Measurements from ENCODE around the gene PHLDB3.

DNA sequence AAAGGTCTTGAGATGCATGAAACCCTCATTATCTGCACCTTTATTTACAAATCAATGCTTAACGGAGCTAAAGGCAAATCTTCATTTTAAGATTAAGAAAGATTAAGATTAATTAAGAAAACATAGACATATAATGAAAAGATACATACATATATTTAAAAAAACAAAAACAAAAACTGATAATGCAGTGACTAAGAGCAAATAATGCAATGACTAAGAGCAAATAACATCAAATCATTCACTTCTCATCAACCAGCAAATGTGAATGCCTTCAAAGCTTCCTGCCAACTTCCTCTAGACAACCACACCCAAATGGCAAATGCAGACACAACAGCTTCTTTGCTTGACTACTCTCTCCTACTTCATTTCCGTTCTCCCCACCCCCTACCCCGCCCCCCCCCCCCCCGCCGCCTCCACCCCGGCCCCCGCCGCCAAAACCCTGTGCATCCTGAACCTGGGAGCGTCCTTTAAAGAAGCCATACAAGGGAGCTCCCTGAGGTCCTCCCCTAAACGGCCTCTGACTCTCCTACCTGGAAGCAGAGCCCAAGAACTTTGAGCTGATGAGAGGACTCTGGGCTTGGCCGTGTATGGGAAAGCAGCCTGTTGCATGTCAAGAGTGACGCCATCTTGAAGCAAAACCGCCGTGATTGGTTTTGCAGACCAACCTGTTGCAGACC, 65.4 kb downstream of the PHLDB3 start:
- TF ChIP-seq, protein P1, sequence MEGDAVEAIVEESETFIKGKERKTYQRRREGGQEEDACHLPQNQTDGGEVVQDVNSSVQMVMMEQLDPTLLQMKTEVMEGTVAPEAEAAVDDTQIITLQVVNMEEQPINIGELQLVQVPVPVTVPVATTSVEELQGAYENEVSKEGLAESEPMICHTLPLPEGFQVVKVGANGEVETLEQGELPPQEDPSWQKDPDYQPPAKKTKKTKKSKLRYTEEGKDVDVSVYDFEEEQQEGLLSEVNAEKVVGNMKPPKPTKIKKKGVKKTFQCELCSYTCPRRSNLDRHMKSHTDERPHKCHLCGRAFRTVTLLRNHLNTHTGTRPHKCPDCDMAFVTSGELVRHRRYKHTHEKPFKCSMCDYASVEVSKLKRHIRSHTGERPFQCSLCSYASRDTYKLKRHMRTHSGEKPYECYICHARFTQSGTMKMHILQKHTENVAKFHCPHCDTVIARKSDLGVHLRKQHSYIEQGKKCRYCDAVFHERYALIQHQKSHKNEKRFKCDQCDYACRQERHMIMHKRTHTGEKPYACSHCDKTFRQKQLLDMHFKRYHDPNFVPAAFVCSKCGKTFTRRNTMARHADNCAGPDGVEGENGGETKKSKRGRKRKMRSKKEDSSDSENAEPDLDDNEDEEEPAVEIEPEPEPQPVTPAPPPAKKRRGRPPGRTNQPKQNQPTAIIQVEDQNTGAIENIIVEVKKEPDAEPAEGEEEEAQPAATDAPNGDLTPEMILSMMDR (IDR thresholded peaks at IDR 0.05): no peak
- TF ChIP-seq POLR2A (IDR thresholded peaks at IDR 0.05; ENCODE audit: low read depth): no peak
- no peak for TF ChIP-seq POLR2AphosphoS5 (IDR thresholded peaks at IDR 0.05)
